ENCODE data around the gene MYO3B. TPM values are rescaled to one million over a fixed set of nuclear protein-coding genes. Genes with fewer than 3 reads are reported as not detected.

MYO3B gene
- total RNA-seq, 4 donors from 2014 or later: 0.34 to 0.95 (median 0.89) TPM

DNA sequence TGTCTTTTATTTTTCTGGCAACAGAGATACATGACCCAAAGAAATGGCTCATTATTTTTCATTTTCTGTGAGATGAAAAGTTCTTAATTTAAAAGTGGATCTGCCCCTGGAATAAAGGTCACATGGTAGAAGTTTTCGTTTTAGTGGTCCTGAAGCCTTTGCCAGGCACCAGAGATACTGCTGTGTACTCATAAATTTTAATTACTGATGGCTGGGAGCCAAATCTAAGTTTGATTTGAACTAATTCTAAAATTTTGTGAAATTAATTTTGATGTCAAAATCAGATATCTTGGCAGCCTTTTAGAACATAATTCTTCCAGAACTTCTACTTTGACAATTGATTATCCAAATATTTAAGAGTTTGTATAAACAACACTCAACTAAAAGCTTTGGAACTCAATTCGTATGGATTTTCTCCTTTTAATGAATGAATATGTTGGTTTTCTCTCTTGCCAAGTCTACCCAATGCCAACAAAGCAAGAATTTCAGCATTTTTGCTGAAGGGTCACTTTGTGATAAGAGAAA lies 408.7 kb downstream of the MYO3B start:
- 30% methylated on average over 2 of the region's 2 CpGs for WGBS
- H3K27ac ChIP-seq: no peak overlapping the region
- no peak for TF ChIP-seq POLR2A (IDR thresholded peaks at IDR 0.05)
- no peak for TF ChIP-seq CTCF (IDR thresholded peaks at IDR 0.05)
- no peak for TF ChIP-seq EP300 (IDR thresholded peaks at IDR 0.05)

GRCh38 chr2:170587117-170587516 lies 409.2 kb downstream of the MYO3B start:
- no peak overlapping the region for H3K27ac ChIP-seq
- TF ChIP-seq POLR2AphosphoS5 (IDR thresholded peaks at IDR 0.05): no peak
- TF ChIP-seq EP300 (IDR thresholded peaks at IDR 0.05): no peak
- no peak for TF ChIP-seq CTCF (IDR thresholded peaks at IDR 0.05)
- no peak for TF ChIP-seq POLR2A (IDR thresholded peaks at IDR 0.05)
- H3K36me3 ChIP-seq: no peaks in the 10 kb centered on the region
- 83% methylated on average over 2 of the region's 2 CpGs for WGBS
- H3K9me3 ChIP-seq: no peaks in the 10 kb centered on the region
- DNase-seq (ENCODE audit: low spot score in 2 of 2): no peak
- no peak overlapping the region for H3K4me3 ChIP-seq
- H3K27me3 ChIP-seq: no peaks in the 10 kb centered on the region
- peaks cover 9% of the 10 kb centered on the region for H3K4me1 ChIP-seq

More for the DNA sequence above, 408.7 kb downstream of the MYO3B start:
- Histone ChIP-seq H3K4me3 (no peak overlapping the region), H3K36me3 (no peaks in the 10 kb centered on the region), H3K4me1 (peaks cover 9% of the 10 kb centered on the region), H3K27me3 (no peaks in the 10 kb centered on the region), H3K9me3 (no peaks in the 10 kb centered on the region)
- no peak for DNase-seq (ENCODE audit: low spot score in 2 of 2)

- Histone ChIP-seq H3K9me3 (no peaks in the 10 kb centered on the region), H3K36me3 (no peaks in the 10 kb centered on the region), H3K27ac (no peak overlapping the region), H3K4me3 (no peak overlapping the region), H3K27me3 (no peaks in the 10 kb centered on the region), H3K4me1 (peaks cover 9% of the 10 kb centered on the region)
- no peak for TF ChIP-seq CTCF (IDR thresholded peaks at IDR 0.05)
- TF ChIP-seq POLR2AphosphoS5 (IDR thresholded peaks at IDR 0.05): no peak
- no peak for TF ChIP-seq POLR2A (IDR thresholded peaks at IDR 0.05)
- TF ChIP-seq EP300 (IDR thresholded peaks at IDR 0.05): no peak
- no peak for DNase-seq (ENCODE audit: low spot score in 2 of 2)
- WGBS: 39% methylated on average over 2 of the region's 2 CpGs
These were observed 410.0 kb downstream of the MYO3B start for GRCh38 chr2:170587922-170588321.

GRCh38 chr2:170588729-170589128 lies 410.8 kb downstream of the MYO3B start:
- 67% methylated on average over 2 of the region's 2 CpGs for WGBS
- no peak for DNase-seq (ENCODE audit: low spot score in 2 of 2)
- TF ChIP-seq EP300 (IDR thresholded peaks at IDR 0.05): no peak
- TF ChIP-seq POLR2AphosphoS5 (IDR thresholded peaks at IDR 0.05): no peak
- TF ChIP-seq POLR2A (IDR thresholded peaks at IDR 0.05): no peak
- no peak for TF ChIP-seq CTCF (IDR thresholded peaks at IDR 0.05)
- Histone ChIP-seq H3K36me3 (no peaks in the 10 kb centered on the region), H3K4me3 (no peak overlapping the region), H3K27me3 (no peaks in the 10 kb centered on the region), H3K27ac (no peak overlapping the region), H3K4me1 (peaks cover 9% of the 10 kb centered on the region), H3K9me3 (no peaks in the 10 kb centered on the region)

- WGBS: 88% methylated on average over 3 of the region's 3 CpGs
- Histone ChIP-seq H3K4me3 (no peak overlapping the region), H3K27ac (no peak overlapping the region), H3K4me1 (no peaks in the 10 kb centered on the region), H3K27me3 (no peaks in the 10 kb centered on the region), H3K36me3 (no peaks in the 10 kb centered on the region), H3K9me3 (no peaks in the 10 kb centered on the region)
- DNase-seq (ENCODE audit: low spot score in 2 of 2): no peak
- TF ChIP-seq POLR2A (IDR thresholded peaks at IDR 0.05): no peak
- TF ChIP-seq POLR2AphosphoS5 (IDR thresholded peaks at IDR 0.05): no peak
- no peak for TF ChIP-seq CTCF (IDR thresholded peaks at IDR 0.05)
- TF ChIP-seq EP300 (IDR thresholded peaks at IDR 0.05): no peak
These were observed 418.6 kb downstream of the MYO3B start for GRCh38 chr2:170596576-170596975.
